Choroid plexus epithelial cell (primary cell): Measurements from ENCODE around the gene TRABD2B.

ENCODE experiments used
- DNase-seq: peaks from one replicate; pipeline ENCODE4 v3.0.0-alpha.2; 2010; ENCODE audit warnings: low read depth
- H3K4me3 ChIP-seq: 2 replicates; pipeline ENCODE4 v1.5.1; 2011; ENCODE audit warnings: low read depth, mild to moderate bottlenecking, control low read depth, low read length, moderate library complexity
- CTCF ChIP-seq: conservative IDR thresholded peaks from 2 replicates; pipeline ENCODE4 v1.5.1; 2011; ENCODE audit warnings: low read depth, mild to moderate bottlenecking, control low read depth, inconsistent platforms, low read length, moderate library complexity

The TRABD2B gene

DNA sequence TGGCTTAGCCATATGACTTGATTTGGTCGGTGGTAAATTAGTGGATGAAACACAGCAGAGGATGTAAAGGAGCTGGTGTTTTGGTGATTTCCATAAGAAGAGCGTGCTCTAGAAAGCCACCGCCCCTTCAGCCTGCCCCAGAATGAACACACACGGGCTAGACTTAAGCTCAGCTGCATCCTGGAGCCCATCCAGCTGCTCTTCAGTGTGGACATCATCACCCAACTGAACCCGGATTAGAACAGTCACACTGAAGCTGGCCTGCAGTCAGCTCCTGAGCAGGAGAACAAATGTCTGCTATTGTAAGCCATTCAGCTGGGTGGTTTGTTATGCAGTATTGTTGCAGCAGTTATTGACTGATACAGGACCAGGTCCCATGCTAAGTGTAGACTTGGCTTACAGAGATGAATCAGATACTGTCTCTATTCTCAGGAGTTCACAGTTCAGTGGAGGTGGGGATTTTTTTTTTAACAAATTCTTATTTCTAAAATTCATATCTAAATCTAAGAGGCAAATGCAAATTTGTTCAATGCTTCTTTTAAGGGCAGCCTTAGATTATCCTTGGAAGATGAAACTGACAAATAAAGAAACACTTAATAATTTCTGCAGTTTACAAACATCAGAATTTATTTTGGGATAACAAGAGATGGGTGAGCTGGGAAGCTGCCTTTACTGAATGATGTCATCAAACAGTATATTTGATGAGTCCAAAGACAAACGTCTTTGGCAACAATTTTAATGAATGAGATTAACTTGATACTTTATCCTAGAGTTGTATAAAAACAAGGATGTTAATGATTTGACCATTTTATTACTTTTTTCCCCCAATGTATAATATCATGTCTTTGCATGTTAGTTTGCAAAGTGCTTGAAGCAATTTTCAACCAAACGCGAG lies 251.2 kb downstream of the TRABD2B start:
- no peak for DNase-seq
- no peak overlapping the region for H3K4me3 ChIP-seq
- no peak for TF ChIP-seq CTCF

DNA sequence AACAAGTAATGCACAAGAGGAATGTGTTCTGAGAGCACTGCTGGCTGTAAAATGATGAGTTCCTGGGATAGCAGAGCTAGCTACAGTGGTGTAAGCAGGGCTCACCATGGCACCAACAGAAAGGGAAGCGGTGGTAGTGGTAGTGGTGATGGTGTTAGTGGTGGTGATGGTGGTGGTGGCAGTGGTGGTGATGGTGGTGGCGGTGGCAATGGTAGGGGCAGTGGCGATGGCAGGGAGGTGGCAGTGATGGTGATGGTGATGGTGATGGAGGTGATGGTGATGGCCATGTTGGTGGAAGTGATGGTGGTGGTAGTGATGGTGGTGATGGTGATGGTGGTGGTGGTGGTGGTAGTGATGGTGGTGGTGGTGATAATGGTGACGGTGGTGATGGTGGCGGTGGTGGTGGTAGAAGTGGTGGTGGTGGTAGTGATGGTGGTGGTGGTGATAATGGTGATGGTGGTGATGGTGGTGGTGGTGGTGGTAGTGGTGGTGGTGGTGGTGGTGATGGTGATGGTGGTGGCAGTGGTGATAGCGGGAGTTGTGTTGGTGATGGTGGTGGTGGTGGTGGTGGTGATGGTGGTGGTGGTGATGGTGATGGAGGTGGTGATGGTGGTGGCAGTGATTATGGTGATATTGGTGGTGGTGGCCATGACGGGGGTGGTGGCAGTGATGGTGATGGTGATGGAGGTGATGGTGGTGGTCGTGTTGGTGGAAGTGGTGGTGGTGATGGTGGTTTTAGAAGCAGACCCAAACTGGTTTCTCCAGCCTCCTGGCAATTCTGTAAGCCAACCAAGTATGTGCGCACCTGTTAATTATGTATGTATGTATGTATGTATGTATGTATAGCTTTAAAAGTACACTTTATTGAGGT lies 254.1 kb downstream of the TRABD2B start:
- no peak for DNase-seq
- TF ChIP-seq CTCF: no peak
- H3K4me3 ChIP-seq: no peak overlapping the region

DNA sequence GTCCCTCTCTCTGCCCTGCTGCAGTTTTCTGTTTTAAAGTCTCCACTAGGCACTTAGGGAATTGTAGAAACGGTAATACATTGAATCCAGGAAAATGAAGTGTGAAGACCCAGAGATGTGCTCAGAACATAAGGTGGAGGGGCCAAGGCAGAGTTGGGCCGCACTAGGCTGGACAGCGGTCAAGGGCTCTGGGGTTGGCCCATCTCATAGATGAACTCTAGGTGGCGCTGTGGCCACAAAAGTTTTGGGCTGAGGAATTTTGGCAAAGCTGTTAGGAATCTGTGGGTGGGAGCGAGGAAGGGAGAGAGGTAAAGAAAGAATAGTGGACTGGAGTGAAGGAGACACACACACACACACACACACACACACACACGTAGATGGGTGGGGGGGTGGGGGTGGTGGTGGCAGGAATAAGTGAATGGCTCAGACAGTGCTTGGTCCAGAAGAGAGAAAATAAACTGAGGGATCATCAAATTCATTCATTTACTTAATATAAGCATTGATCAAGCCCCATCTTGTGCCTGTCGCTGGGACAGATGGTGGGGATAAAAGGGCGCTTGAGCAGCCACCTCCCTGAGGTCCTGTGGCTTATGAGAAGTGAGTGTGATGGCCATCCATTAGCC lies 258.5 kb downstream of the TRABD2B start:
- TF ChIP-seq CTCF: peak; percentile 90
- peak; percentile 77 for DNase-seq

GRCh38 chr1:47732489-47732888 lies 264.7 kb downstream of the TRABD2B start:
- no peak for TF ChIP-seq CTCF
- H3K4me3 ChIP-seq: no peak overlapping the region
- no peak for DNase-seq

More for the DNA sequence above, 258.5 kb downstream of the TRABD2B start:
- H3K4me3 ChIP-seq: no peak overlapping the region

- H3K4me3 ChIP-seq: no peak overlapping the region
- TF ChIP-seq CTCF: no peak
- DNase-seq: no peak
These were observed 265.5 kb downstream of the TRABD2B start for GRCh38 chr1:47731730-47732129.

GRCh38 chr1:47729685-47730084 lies 267.5 kb downstream of the TRABD2B start:
- no peak for DNase-seq
- H3K4me3 ChIP-seq: no peak overlapping the region
- no peak for TF ChIP-seq CTCF
